RPMI7951 (cell line): ENCODE measurements around the gene BLCAP. TPM values are rescaled to one million over a fixed set of nuclear protein-coding genes. Genes with fewer than 3 reads are reported as not detected.
"Not testable (repeated sequence)": the region's sequence is repeated elsewhere in the genome, so short reads cannot be mapped to it uniquely, and the experiment has no call there.

Source experiments
- DNase-seq: peaks from one replicate; pipeline ENCODE4 v3.0.0-alpha.2; 2012; ENCODE audit warnings: low read depth
- total RNA-seq: library from RNA; depleted of rRNA; stranded (reverse); fragments of >200 nt; shearing (Covaris generic); gene quantifications from 2 replicates; pipeline ENCODE4 v1.2.3, GENCODE V29; 2014; rRNA removed

BLCAP gene, protein sequence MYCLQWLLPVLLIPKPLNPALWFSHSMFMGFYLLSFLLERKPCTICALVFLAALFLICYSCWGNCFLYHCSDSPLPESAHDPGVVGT
- 57.5 and 64.4 TPM in 2 replicates for total RNA-seq

DNA sequence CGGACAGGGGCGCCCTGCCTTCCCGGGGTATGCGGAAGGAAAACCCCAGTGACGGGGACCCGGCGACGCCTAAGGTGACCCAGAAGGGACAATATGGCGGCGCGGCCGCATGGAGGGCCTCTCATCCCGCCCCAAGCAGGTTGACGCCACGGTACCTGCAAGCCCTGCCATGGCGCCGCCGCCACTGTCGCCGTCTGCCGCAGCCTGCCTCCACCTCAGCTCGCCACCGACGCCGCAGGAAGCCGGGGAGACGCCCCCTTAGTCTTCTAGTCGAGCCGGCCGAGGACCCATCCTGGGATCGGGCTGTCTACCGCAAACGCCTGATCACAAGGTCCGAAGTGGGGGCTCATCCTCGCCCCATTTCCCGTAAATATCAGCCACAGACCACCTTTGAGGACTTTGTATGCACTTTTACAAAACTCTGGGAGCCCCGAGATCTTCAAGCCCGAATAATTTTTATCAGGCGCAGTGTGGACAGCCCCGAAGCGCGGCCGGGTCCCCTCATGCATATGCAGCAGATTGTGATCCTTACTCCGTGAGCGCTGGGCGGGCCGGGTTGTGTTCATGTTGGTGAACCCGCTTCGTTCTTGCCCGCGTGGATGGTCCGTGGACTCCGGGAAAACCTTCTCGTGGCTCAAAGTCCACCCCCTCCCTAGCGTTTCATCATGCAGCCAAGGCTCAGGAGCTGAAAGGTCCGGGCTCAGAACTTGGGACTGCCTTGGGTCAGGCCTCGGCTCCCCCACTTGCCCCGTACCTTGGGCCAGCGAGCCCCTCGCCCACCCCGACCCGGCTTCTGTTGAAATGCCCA lies at the start of gene BLCAP:
Gene BLCAP (minus strand): TSS at position 239 of the 808 bp plus-strand sequence. CDS start 8,702 bp downstream, outside the sequence.
- peak; percentile 91 for DNase-seq

DNA sequence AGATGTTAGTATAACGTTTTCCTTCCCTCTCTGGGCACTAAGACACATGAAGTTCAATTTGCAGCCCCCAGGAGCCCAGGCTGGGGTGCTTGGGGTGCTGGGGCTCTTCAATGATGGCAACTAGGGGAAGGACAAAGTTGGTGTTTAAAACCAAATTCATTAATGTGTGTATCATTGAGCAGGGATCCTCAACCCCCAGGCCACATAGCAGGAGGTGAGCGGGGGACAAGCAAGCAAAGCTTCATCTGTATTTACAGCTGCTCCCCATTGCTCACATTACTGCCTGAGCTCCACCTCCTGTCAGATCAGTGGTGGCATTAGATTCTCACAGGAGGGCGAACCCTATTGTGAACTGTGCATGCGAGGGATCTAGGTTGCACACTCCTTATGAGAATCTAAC lies 49.8 kb upstream of the BLCAP start:
- DNase-seq = not testable (repeated sequence)

DNA sequence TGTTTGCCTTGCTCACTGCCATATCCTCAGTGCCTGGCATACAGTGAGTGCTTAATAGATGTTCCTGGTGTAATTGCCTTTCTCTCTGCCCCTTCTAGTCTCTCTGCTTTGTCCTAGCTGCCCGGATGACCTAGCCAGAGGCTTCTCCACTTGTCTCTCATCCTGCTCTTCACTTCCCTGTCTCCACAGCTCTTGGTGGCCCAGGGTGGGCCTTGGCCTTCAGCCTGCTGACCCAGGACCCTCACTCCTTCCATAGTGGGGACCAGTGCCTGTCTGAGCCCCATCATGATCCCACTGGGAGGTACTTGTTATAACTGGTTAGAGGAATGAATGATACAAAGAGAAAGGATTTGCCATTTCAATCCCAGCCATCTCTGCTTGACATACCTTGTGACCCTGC lies 49.2 kb upstream of the BLCAP start:
- DNase-seq = no peak

DNA sequence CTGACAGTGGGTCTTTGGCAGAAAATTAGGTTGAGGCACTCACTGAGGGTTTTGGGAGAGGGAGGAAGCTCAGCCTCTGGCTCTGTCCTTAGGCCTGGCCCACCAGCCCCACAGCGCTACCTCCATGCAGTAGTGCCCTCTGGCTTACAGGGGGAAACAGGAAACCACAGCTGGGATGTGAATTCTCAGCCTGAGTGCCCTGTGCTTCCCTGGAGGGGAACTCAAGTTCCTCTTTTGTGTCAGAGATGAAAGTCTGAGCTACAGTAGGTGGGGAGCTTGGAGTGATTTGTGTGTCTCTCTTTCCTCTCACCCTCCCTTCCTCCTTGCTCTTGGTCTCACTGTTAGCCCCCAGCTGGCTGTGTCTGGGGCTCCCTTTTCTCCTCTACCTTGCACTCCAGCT lies 48.2 kb upstream of the BLCAP start:
- DNase-seq = no peak

DNA sequence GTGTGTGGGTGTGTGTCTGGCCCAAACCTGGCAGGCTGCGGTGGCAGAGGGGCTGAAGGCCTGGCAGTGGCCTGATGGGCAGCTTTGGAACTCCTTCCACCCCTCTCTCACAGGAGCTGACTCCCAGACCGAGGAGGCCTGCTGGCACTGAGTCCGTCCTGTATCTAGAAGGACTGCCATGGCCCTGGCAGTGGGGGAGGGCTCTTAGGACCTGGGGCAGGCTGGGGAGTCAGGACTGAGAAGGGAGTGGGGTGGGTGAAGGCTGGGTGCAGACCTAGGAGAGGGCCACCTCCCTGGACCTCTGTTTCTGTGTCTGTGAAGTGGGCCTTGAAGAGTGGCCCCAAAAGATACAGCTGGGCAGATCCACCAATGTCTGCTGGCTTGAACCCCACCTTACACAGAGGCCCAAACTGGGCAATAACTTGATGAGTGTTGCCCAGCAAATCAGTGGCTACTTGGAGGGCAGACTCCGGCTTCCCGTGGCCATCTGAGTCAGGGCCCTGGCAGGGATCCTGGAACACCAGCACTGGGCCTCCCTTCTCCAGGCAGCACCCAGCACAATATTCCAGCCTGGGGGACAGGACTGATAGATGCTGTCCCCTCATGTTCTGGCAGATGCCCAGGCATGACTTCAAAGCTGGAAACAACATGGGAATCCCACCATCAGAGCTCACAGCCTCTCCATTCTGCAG lies 46.7 kb upstream of the BLCAP start:
- DNase-seq = peak; percentile 29

DNA sequence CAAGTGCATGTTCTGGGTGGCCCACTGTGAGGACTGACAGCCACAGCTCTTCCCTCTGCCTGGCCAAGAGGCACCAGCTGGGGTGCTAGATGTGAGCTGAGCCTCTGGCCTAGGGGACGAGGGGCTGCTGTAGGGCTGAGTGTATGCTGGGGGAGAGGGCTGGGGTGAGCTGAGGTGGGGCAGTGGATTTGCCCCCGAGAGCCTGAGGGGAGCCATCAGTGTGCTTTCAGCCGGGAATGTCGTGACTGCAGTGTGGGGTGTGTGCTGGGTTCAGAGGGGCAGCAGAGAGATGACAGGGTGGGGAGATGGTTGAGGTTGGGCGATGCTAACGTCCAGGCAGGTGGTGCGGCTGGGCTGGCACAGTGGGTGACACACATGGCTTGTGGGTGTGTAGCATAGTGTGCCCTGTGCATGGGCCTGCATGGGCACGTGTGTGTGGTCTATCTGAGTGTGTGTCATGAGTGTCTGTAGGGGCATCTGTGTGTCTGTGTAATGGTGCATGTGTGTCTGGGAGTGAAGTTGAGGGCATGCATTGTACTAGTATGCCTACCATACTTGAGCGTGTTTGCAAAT lies 46.0 kb upstream of the BLCAP start:
- DNase-seq = no peak

DNA sequence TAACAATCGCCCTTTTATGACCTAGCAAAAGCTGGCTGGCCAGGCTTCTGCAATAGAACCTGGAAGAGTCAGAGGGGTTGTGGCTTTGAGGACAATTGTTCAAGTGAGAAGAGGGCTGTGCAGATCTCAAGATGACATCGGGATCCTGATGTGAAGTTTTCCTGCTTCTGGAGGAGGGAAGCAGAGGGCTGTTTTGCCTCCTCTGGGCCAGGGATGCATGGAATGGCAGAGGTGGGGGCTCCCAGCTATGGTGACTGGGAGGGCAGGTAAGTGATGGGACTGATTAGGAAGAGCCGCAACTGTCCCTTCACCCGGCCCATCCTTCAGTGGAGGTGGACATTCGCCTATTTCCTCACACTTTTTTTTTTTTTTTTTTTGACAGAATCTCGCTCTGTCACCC lies 43.4 kb upstream of the BLCAP start:
- no peak for DNase-seq

DNA sequence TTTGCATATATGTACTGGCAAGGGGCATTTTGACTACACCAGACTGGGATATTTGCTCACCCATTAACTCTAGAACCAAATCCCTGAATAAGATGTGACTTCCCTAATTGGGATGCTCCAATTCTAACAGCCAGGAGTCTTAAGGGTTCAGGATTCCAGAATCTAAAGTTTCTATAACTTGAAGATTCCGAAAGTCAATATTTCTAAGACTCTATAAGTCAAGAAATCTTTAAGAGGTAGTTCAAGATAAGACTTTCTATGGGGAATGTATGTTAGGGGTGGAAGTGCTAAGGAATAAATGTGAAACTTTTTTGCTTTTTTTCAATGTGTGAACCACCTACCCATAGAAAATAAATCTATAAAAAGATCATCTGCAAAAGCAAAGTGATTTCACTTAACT lies 42.7 kb upstream of the BLCAP start:
- no peak for DNase-seq

DNA sequence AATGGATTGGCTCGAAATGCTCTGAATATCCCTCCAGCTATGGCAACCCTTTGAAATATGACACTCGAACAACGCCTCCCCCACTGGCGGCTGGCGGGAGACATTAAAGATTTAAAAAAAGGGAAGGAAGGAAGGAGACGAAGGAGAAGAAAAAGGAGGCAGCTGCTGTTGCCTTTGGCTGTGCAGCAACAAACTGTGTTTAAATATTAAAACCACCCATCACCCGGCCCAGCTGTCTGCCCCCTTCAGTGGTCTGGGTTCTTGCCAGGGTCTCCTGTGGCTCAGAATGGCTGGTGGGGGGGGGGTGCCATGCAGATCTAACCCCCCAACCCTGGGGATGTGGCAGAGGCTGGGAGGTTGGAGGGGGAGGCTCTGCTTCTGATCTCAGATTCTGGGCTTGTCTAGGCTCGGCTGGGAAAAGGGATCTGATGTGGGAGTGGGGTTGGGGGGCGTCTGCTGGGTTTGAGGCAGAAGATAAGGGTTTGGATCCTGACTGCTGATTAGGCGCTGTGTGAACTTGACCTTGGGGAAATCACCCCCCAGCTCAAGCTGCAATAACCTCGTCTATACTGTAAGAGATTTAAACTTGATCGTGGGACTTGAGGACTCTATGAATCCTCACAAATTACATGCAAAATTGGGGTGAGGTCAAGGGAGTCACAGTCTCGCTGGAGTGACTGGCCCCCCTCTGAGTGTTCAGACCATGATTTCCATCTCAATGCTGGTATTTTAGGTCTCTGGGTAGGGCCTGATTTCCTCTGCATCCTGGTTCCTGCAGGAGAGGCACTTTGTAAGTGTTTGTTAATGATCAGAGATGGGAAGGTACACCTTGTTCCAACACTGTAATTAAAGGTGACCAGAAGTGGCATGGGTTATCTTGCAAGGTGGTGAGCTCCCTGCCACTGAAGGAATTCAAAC lies 40.3 kb upstream of the BLCAP start:
- peak; percentile 21 for DNase-seq

DNA sequence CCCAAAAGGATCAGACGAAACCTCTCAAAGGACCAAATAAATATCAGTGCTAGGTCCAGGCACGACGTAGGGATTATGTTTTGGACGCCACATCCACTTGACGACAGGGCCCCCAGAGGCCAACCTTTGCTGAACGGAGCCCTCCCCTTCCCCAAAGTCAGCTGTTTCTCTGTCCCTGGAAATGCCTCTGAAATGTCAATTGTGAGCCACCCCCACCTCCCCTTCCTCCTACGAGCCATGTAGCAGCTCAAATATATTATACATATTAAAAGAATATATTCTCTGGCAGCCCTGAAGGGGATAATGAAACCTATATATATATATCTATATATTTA lies 39.6 kb upstream of the BLCAP start:
- no peak for DNase-seq

DNA sequence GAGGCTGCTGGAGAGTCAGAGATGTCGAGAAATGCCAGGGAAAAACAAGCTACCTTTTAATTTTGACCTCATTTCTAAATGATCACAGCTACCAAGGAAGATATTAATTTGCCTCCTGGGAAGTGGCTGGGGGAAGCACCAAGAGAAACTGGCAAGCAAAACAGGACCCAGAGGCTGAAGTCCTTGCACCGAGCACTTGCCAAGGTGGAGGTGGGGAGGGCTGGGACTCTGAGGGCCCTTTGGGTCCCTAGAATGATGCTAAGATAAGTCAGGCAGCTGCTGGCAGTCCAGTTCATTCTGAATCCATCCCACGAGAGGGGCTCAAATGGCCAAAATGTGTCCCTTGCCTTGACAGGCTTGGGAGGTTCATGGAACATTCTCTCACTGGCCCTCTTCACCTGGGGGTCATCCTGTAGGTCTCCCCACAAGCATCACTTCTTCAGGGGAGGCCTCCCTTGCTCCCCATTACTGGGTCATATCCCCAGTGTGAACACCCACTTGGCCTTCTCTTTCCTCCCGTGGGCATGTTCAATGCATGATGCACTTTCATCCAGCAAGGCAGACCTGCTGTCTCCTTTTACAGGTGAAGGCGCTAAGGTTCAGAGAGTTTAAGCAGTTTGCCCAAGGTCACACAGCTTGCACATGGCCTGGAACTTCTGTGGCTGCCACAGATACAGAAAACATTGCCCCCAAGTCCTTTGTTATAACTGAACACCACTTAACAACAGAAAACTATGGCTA lies 39.1 kb upstream of the BLCAP start:
- no peak for DNase-seq

DNA sequence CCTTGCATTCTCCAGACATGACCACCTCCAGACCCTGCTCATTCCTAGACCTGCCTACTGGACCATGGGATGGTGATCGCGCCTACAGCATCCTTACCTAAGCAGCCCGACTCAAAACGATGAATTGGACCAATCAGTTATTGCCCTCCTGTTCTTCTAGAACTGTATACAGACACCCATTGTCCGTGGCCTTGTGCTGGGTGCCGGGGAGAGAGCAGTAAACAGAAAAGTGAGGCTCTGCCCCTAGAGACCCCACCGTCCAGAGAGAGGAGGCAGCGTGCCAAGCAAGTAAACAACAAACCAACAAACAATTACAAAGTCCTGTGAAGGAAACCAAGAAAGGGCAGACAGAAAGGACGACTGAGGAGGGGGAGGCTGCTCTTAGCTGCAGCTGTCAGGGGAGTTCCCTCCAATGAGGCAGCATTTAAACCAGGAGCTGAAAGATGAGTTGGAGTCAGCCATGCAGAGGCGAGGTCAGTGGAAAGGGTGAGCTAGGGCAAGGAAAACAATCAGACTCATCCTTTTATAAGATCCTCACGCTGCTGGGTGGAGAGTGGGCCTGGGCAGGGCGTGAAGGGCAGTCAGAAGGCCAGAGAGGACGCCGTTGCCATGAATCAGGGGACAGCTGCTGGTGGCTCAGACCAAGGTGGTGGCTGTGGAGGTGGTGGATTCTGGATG lies 37.6 kb upstream of the BLCAP start:
- no peak for DNase-seq

DNA sequence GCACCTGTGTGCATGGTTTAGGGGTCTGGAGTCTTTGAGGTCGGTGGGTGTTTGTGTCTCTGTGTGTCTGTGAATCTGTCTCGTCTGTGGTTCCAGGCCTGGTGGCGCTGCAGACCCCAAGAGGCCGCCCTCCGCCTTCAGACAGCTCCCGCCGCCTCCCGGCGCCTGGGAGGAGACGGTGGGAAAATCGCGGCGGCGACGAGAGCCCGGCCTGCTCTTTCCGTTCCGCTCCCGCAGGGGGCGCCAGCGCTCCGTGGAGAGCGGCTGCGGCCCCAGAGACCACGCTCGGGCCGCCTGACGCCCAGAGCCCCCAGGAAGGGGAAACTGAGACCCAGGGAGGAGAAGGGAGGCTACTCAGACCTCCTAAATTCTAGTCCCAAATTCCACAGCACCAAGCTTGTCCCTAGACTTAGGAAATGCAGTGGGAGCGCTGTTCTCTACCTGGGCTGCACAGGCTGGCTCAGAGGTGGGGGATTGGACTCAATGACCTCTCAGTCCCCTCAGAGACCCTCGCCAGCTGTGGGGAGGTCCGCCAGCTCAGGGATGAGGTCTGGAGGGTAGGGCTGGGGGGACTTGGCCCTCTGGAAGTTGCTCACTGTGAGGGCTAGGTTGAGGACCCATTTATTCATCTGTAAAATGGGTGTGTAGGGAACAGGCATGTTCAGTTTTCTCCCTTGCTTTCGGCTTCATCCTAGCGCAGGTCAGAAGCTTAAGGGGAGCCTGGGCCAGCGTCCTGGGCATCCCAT lies 36.9 kb upstream of the BLCAP start:
- DNase-seq = peak; percentile 28

DNA sequence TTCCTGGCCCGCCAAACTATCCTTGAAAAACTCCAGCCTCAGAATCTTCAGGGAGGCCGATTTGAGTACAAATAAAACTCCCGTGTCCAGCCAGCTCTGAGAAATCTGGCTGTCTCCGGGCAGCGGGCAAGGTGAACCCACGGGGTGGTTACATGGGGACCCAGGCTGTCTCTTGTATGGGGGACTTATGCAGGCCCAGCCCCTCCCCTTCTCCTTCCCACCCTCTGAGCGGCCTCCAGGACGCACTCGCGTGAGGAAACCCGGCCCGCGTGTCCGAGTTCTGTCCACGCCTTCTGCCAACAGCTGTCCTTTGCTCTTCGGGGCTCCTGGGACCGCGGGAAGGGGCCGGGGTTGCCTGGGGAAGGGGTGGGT lies 36.3 kb upstream of the BLCAP start:
- no peak for DNase-seq

DNA sequence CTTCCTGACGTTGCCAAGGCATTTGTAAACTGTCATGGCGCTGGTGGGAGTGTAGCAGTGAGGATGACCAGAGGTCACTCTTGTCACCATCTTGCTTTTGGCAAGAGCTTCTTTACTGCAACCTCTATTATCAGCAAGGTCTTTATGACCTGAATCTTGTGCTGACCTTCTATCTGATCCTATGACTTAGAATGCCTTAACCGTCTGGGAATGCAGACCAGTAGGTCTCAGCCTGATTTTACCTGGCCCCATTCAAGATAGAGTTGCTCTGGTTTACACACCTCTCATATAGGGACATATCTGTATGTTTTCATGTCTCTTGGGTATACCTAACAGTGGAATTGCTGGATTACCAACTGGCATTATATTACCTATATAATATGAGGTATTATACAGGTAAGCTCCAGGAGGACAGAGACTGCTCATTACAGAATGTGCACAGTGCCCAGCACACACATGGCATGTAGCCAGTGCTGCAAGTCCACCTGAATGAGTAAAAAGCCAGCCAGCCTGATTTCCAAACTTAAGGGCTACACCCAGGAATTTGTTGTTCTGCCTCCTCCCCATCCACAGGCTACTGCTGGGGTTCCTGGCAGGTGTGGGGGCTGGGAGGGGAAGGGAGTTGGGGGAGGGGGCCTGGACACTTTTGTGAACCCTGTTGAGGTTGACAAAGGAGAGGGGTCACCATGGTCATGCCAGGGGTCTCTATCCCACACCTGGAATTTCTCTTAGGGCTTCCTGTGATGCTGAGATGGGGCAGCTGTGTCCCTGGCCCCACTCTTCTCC lies 35.2 kb upstream of the BLCAP start:
- no peak for DNase-seq

DNA sequence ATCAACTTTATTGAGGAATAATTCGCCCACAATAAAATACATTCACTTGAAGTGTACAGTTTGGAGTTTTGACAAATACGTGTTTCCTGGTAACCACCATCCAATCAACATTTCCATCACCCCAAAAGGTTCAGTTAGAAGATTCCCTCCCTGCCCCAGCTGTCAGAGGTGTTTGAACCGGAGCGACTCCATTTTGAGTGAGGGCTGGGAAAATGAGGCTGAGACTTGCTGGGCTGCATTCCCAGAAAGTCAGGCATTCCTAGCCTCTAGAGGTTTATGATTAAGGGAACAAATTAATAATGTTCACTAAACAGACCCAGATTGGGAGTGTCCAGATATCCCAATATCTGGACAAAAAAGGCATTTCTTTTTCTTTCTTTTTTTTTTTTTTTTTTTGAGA lies 33.0 kb upstream of the BLCAP start:
- DNase-seq = no peak

DNA sequence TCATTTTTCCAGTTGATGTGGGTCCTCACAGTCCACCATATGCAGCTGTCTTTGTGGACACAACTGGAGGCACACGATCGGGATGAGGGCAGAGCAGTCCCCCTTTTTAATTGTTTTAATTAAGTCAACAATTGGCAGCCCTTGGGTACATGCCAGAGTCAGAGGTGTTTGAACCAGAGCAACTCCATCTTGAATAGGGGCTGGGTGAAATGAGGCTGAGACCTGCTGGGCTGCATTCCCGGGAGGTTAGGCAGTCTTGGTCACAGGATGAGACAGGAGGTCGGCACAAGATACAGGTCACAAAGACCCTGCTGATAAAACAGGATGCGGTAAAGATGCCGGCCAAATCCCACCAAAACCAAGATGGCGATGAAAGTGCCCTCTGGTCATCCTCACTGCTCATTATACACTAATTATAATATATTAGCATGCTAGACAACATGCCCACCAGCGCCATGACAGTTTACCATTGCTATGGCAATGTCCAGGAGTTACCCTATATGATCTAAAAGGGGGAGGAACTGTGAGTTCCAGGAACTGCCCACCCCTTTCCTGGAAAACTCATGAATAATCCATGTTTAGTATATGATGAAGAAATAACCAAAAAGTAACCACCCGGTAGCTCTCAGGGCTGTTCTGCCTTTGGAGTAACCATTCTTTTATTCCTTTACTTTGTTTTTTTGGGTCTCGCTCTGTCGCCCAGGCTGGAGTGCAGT lies 31.8 kb upstream of the BLCAP start:
- no peak for DNase-seq

DNA sequence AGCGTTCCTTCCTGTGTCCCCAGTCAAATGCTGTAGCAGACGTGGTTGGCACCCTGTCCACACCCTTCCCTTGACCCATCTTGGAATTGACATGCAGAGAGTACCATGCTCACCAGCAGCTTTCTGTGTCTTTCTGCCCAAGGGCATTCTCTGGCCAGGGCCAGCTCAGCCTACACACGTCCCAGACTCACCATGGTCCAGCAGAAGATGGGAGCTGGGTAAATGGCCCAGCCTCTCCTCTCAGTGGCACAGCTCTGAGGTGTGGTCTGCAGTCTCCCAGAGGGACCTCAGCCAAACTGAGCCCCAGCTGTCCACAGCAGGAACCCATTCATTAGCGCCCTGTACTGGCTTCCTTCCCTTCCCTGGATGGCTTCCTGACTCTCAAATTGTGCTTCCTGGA lies 31.1 kb upstream of the BLCAP start:
- no peak for DNase-seq
